WTC11 (cell line): ENCODE results near the gene ALKBH7.

ENCODE experiments used
- ARID4B ChIP-seq: sonication (generic); formaldehyde crosslinking; IDR thresholded peaks from 2 replicates; pipeline ENCODE4 v1.8.0; 2023; ENCODE audit warnings: missing genetic modification reagents, mild to moderate bottlenecking, borderline replicate concordance
- CTCF ChIP-seq: fragments of 200-600 bp; IDR thresholded peaks from 2 replicates; pipeline ENCODE4 v1.8.0; 2022; ENCODE audit warnings: antibody characterized with exemption
- E2F4 ChIP-seq: sonication (generic); formaldehyde crosslinking; IDR thresholded peaks from 2 replicates; pipeline ENCODE4 v1.8.1; 2022; ENCODE audit warnings: low read depth, mild to moderate bottlenecking, moderate library complexity, missing genetic modification reagents, borderline replicate concordance
- FOXP1 ChIP-seq: sonication (generic); formaldehyde crosslinking; IDR thresholded peaks from 2 replicates; pipeline ENCODE4 v1.8.0; 2022; ENCODE audit warnings: missing genetic modification reagents, mild to moderate bottlenecking, moderate library complexity, borderline replicate concordance
- IRF1 ChIP-seq: sonication (generic); formaldehyde crosslinking; IDR thresholded peaks from 2 replicates; pipeline ENCODE4 v1.8.0; 2023; ENCODE audit warnings: missing genetic modification reagents
- KAT7 ChIP-seq: sonication (generic); formaldehyde crosslinking; IDR thresholded peaks from 2 replicates; pipeline ENCODE4 v1.8.1; 2023; ENCODE audit warnings: missing genetic modification reagents, mild to moderate bottlenecking, borderline replicate concordance
- NR2C2 ChIP-seq: sonication (generic); formaldehyde crosslinking; IDR thresholded peaks from 2 replicates; pipeline ENCODE4 v1.8.0; 2022; ENCODE audit warnings: mild to moderate bottlenecking, missing genetic modification reagents
- ZBTB21 ChIP-seq: sonication (generic); formaldehyde crosslinking; IDR thresholded peaks from 2 replicates; pipeline ENCODE4 v1.8.1; 2023; ENCODE audit warnings: mild to moderate bottlenecking, missing genetic modification reagents, borderline replicate concordance
- ZNF138 ChIP-seq: sonication (generic); formaldehyde crosslinking; conservative IDR thresholded peaks from 2 replicates; pipeline ENCODE4 v1.8.1; 2022; ENCODE audit warnings: mild to moderate bottlenecking, moderate library complexity, missing genetic modification reagents

- no peak for TF ChIP-seq NR2C2 (CRISPR knock-in tag)
- TF ChIP-seq CTCF, result no peak
- TF ChIP-seq KAT7 (CRISPR knock-in tag), result no peak
- no peak for TF ChIP-seq E2F4 (CRISPR knock-in tag)
- TF ChIP-seq ZNF138 (CRISPR knock-in tag), result no peak
- no peak for TF ChIP-seq FOXP1 (CRISPR knock-in tag)
- TF ChIP-seq ARID4B (CRISPR knock-in tag), result no peak
- TF ChIP-seq IRF1 (CRISPR knock-in tag), result no peak
- TF ChIP-seq ZBTB21 (CRISPR knock-in tag), result no peak
Observed at GRCh38 chr19:6394831-6395230, 22.2 kb downstream of the ALKBH7 start.
